Hindlimb muscle (tissue), 1 donor: Measurements from ENCODE around the gene ZNF705A. TPM values are rescaled to one million over a fixed set of nuclear protein-coding genes. Genes with fewer than 3 reads are reported as not detected.
"Not testable (repeated sequence)": the region's sequence is repeated elsewhere in the genome, so short reads cannot be mapped to it uniquely, and the experiment has no call there.

Experiments used
- DNase-seq: peaks from one replicate; pipeline ENCODE4 v3.0.0-alpha.2; 2013
- polyA plus RNA-seq: library from polyadenylated mRNA; unstranded; fragments of 120-200 nt; gene quantifications from one replicate; pipeline ENCODE4 v1.2.1, GENCODE V29; 2013; ENCODE audit not compliant: insufficient read length

ZNF705A gene
- not detected for polyA plus RNA-seq

GRCh38 chr12:8156845-8157244, at the start of gene ZNF705A:
TSS of gene ZNF705A (plus strand) at chr12:8157015. CDS start at chr12:8172626, 15,611 bp downstream.
- peak; percentile 10 for DNase-seq

GRCh38 chr12:8108808-8109398, 47.9 kb upstream of the ZNF705A start:
- DNase-seq, result peak; percentile 72

- DNase-seq, result not testable (repeated sequence)
Observed at GRCh38 chr12:8113117-8113516, 43.7 kb upstream of the ZNF705A start.

DNA sequence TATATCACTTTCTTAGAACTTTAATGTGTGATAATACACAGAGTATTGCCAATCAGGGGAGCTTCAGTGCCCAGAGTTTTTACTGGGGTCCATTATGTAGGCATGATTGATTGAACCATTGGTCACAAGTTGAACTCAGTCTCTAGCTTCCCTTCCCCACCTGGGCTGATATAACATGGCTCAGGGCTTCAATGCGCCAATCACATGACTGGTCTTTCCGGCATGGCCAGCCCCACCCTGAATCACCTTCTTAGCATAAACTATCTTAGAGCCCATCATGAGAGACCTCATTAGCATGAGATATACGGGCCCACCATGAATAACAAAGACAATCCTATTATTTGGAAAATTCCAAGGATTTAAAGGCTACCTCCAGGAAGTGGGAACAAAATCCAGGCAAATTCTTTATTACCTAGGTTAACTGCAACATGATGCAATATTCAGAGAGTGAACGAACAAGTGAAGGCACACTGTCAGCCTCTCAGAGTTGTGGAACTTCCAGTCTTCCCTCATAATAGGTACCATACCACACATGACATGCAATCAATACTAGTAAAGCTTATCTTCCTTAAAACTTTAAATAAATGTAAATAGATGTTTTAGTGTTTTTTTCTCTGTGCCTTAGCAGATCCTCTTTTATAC, 36.6 kb upstream of the ZNF705A start:
- DNase-seq, result no peak

GRCh38 chr12:8123124-8123912, 33.5 kb upstream of the ZNF705A start, which contains the start of gene CLEC4A:
TSS of gene CLEC4A (plus strand) at chr12:8123617. CDS start at chr12:8123879, 262 bp downstream.
- DNase-seq, result no peak

GRCh38 chr12:8127138-8127537, 29.7 kb upstream of the ZNF705A start:
- DNase-seq, result no peak

GRCh38 chr12:8133636-8134397, 23.0 kb upstream of the ZNF705A start:
- DNase-seq, result not testable (repeated sequence)

DNA sequence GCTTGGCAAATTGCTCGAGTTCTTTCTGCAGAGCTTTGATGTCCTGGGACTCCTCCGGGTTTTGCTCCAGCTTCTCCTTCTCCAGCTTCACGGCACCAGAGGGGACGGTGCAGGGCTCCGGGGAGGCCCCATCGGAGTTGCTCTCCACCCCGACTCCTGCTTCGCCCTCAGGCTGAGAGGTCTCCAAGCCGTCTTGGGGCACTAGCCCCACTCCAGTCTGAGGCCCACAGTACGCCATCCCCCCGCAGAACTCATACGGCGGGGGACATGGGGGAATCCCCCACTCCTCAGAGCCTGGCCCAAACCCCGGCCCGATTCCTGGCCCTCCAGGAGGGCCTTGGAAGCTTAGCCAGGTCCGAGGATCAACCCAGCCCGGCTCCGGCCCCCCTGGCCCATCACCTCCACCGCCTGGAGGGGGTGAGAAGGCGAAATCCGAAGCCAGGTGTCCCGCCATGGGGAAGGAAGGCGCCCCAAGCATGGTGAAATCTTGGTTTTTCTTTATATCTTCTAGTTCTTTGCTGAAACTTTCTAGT, 22.4 kb upstream of the ZNF705A start:
- not testable (repeated sequence) for DNase-seq

GRCh38 chr12:8141647-8142046, 15.2 kb upstream of the ZNF705A start:
- not testable (repeated sequence) for DNase-seq

DNA sequence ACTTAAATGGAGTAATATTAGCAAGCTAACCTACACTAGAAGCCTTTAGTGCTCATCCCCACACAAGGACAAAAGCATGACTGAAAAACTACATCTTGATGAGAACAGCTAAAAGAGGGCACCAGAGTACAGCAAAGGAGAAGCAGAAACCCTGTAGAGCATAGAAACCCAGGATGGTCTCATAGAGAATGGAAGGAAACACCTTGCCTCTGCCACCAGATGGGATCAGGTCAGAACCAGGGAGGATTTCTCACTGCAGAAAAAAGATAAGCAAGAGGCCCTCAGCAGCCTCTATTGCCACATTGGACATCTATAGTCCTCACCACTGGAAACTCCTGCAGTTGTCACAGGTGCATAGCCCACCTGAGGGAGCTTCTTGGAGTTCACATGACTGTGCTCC, 13.6 kb upstream of the ZNF705A start:
- DNase-seq, result no peak

- DNase-seq, result peak; percentile 12
Observed at GRCh38 chr12:8145754-8146441, 10.9 kb upstream of the ZNF705A start.

DNA sequence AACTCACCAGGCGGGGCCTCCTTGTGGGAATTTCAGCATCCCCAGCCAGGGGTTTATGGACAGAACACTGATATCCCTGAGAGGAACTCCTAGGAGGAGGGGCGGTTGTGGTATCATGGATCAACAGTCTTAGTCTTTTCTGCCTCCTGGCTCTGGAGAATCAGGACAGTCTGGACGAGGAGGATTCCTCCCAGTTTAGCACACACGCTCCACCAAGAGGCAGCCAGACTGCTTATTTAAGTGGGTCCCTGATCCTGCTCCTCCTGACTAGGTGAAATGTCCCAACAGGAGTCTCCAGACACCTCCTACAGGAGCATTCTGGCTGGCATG, 10.4 kb upstream of the ZNF705A start:
- DNase-seq, result no peak

DNA sequence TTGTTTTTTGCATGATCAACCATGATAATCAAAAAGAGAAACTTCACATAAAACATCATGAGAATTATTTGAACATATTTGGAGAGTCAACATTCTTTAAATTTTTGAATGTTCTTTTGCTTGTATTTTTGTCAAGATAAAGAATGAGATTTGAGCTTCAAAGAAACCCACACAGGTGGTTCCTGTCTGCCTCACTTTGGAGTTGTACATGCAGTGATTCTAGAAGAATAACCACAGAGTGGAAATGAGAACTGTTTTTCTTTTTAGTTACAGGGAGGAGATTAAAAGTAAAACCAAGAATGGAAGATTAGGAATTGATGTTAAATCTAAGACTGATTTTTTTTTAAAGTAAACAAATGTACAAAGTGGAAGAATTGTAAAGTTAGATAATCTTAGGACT, 2.3 kb upstream of the ZNF705A start:
- DNase-seq, result no peak

- no peak for DNase-seq
Observed at GRCh38 chr12:8156416-8156815, 399 bp upstream of the ZNF705A start.

DNA sequence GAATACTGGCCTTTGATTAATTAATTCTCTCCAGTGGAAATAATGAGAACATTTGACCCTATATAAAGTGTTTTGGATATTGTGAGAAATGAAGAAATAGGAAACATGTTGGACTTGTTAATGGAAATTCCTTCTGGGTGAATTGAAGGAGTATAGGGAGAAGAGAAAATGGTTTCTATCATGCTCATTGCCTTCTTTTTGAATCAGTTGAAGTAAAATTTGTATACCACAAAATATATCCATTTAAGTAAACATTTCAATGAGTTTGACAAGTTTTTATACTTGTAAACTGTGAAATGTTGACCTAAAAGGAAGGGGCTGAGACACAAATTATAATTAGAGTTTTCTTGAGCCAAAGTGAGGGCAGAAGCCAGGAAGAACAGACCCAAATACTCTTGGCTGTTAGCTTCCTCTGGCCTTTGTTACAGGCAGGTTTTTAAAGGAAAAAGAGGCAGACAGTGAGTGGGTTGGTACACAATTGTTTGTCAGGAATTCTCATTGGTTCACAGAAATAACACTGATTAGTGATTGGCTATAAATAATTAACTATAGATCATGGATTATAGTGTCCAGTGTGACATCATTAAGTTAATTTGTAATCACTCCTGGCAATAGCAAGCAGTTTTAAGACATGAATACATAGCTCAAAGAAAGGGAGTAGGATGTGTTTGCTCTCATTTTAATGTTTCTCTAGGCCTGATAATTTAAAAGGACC, 826 bp downstream of the ZNF705A start:
- DNase-seq, result no peak

DNA sequence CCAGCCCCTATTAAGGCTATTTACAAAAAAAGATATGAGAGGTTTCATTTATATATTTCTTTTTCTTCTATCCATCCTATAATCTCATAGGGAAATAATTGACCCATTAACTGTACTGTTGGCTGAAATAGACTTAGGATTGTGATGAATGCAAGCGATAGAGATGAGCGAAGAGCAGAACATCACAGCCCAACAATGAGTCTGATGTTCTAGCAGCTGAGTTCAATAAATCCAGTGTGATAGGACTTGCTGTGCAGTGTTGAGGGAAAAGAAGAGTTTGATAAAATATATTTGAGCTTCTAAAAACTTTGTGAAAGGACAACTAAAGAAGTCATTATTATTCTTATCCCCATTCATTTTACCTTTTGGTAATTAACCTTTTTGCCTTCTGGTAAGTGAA, 16.1 kb downstream of the ZNF705A start:
- not testable (repeated sequence) for DNase-seq

- DNase-seq, result peak; percentile 35
Observed at GRCh38 chr12:8179989-8180585, 23.3 kb downstream of the ZNF705A start.

- DNase-seq, result not testable (repeated sequence)
Observed at GRCh38 chr12:8181271-8181670, 24.5 kb downstream of the ZNF705A start.

GRCh38 chr12:8182923-8183322, 26.1 kb downstream of the ZNF705A start:
- not testable (repeated sequence) for DNase-seq

DNA sequence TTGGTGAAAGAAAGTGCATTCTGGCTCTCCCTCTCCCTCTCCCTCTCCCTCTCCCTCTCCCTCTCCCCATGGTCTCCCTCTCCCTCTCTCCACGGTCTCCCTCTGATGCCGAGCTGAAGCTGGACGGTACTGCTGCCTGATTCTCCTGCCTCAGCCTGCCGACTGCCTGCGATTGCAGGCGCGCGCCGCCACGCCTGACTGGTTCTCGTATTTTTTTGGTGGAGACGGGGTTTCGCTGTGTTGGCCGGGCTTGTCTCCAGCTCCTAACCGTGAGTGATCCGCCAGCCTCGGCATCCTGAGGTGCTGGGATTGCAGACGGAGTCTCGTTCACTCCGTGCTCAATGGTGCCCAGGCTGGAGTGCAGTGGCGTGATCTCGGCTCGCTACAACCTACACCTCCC, 26.5 kb downstream of the ZNF705A start:
- not testable (repeated sequence) for DNase-seq

DNA sequence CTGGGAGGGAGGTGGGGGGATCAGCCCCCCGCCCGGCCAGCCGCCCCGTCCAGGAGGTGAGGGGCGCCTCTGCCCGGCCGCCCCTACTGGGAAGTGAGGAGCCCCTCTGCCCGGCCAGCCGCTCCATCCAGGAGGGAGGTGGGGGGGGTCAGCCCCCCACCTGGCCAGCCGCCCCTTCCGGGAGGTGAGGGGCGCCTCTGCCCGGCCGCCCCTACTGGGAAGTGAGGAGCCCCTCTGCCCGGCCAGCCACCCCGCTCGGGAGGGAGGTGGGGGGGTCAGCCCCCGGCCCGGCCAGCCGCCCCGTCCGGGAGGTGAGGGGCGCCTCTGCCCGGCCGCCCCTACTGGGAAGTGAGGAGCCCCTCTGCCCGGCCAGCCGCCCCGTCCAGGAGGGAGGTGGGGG, 27.4 kb downstream of the ZNF705A start:
- DNase-seq, result not testable (repeated sequence)
